BLaER1 (cell line): Measurements from ENCODE around the gene ARPC5L.

Experiments
- H3K27ac ChIP-seq: shearing (Covaris generic); formaldehyde crosslinking; 2 replicates; pipeline ENCODE4 v1.8.1; 2022
- H3K27me3 ChIP-seq: shearing (Covaris generic); formaldehyde crosslinking; 2 replicates; pipeline ENCODE4 v1.8.1; 2022
- H3K36me3 ChIP-seq: shearing (Covaris generic); formaldehyde crosslinking; 2 replicates; pipeline ENCODE4 v1.8.1; 2022
- H3K4me1 ChIP-seq: shearing (Covaris generic); formaldehyde crosslinking; 2 replicates; pipeline ENCODE4 v1.8.1; 2022
- H3K4me2 ChIP-seq: shearing (Covaris generic); formaldehyde crosslinking; 2 replicates; pipeline ENCODE4 v1.8.1; 2022
- H3K4me3 ChIP-seq: shearing (Covaris generic); formaldehyde crosslinking; 2 replicates; pipeline ENCODE4 v1.8.1; 2022
- H3K9ac ChIP-seq: shearing (Covaris generic); formaldehyde crosslinking; 2 replicates; pipeline ENCODE4 v1.8.1; 2022
- H3K9me3 ChIP-seq: shearing (Covaris generic); formaldehyde crosslinking; 2 replicates; pipeline ENCODE4 v1.8.1; 2022
- H4K20me1 ChIP-seq: shearing (Covaris generic); formaldehyde crosslinking; 2 replicates; pipeline ENCODE4 v1.8.1; 2022
- Cebpa-rat ChIP-seq: shearing (Covaris generic); IDR thresholded peaks from 2 replicates; pipeline ENCODE4 v1.8.1; 2022

Gene ARPC5L

GRCh38 chr9:124886866-124887492 lies 25.0 kb downstream of the ARPC5L start:
- Histone ChIP-seq H3K27me3 (no peaks in the 10 kb centered on the region), H3K4me2 (peak overlapping the region; percentile 88), H4K20me1 (no peaks in the 10 kb centered on the region), H3K9me3 (no peaks in the 10 kb centered on the region), H3K4me3 (0 out of 2 replicates have a peak overlapping the region, but pooled peaks have one; percentile 25), H3K36me3 (peaks cover 49% of the 10 kb centered on the region), H3K27ac (peak overlapping the region; percentile 80), H3K9ac (peak overlapping the region; percentile 36), H3K4me1 (peaks cover 69% of the 10 kb centered on the region)
- TF ChIP-seq Cebpa-rat: peak; percentile 97

DNA sequence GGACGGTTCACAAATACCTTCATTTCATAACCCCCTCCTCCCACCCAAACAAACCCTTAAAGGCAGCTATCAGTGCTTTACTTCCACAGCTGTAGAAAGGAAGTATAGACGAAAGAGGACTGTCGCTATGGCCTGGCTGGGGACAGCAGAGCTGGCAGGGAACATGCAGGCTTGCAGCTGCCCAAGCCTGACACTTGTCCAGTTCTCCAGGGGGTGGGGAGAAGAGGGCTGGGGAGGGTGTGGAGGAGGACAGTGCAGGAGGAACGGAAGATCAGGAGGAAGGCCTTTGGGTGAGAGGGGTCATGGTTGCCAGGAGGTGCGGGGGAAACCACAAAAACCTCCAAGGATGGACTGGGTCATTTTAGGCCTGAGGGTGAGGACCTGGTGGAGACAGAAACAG lies 25.9 kb downstream of the ARPC5L start:
- 0 out of 2 replicates have a peak overlapping the region, but pooled peaks have one; percentile 25 for H3K4me3 ChIP-seq
- H3K4me1 ChIP-seq: peaks cover 60% of the 10 kb centered on the region
- H3K36me3 ChIP-seq: peaks cover 49% of the 10 kb centered on the region
- no peaks in the 10 kb centered on the region for H4K20me1 ChIP-seq
- H3K27me3 ChIP-seq: no peaks in the 10 kb centered on the region
- peak overlapping the region; percentile 36 for H3K9ac ChIP-seq
- peak overlapping the region; percentile 88 for H3K4me2 ChIP-seq
- TF ChIP-seq Cebpa-rat: no peak
- H3K9me3 ChIP-seq: no peaks in the 10 kb centered on the region
- H3K27ac ChIP-seq: peak overlapping the region; percentile 80

DNA sequence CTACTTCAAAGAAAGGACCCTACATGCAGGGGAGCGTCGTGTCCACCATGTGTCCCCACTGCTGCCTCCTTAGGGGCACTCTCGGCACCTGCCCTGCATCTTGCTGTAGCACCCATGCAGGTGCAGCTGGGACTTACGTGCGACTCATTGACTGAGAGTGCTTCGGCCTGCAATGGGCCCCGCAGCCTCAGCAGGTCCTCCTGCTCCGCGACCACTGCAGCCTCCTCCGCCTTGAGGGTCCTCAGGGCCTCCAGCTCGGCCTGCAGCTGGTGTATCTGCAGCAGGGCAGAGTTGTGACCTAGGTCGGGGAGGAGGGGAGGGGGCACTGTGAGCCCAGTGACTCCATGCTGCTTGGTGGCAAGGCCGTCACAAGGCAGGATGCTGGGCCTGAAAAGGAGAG lies 27.1 kb downstream of the ARPC5L start:
- Histone ChIP-seq H3K27me3 (no peaks in the 10 kb centered on the region), H3K9ac (no peak overlapping the region), H3K4me3 (no peak overlapping the region), H4K20me1 (no peaks in the 10 kb centered on the region), H3K4me1 (peaks cover 49% of the 10 kb centered on the region), H3K9me3 (no peaks in the 10 kb centered on the region), H3K4me2 (no peak overlapping the region), H3K27ac (no peak overlapping the region), H3K36me3 (peaks cover 57% of the 10 kb centered on the region)
- no peak for TF ChIP-seq Cebpa-rat

DNA sequence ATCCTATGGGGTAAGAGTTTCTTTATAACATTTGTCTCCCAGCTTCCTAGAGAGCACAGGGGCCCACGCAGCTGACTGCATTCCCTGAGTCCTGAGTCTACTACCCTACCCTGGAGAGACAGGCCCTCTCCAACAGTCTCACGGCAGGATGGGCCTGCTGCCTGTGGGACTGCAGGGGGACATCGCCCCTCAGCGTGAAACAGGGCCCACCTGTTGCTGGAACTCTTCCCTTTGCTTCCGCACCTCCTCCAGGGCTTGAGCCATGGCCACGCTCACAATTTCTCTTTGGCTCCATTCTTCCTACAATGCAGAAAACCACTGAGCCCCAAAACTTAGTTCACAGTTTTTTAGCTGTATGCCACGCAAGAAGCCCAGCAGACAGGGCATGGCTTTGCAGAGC lies 28.2 kb downstream of the ARPC5L start:
- peaks cover 60% of the 10 kb centered on the region for H3K36me3 ChIP-seq
- no peaks in the 10 kb centered on the region for H3K9me3 ChIP-seq
- no peaks in the 10 kb centered on the region for H4K20me1 ChIP-seq
- H3K4me2 ChIP-seq: no peak overlapping the region
- no peak overlapping the region for H3K9ac ChIP-seq
- no peak for TF ChIP-seq Cebpa-rat
- H3K4me3 ChIP-seq: no peak overlapping the region
- no peak overlapping the region for H3K27ac ChIP-seq
- H3K4me1 ChIP-seq: peaks cover 50% of the 10 kb centered on the region
- no peaks in the 10 kb centered on the region for H3K27me3 ChIP-seq

- Histone ChIP-seq H3K9me3 (no peaks in the 10 kb centered on the region), H3K27ac (no peak overlapping the region), H3K4me1 (peaks cover 12% of the 10 kb centered on the region), H3K36me3 (peaks cover 60% of the 10 kb centered on the region), H3K9ac (no peak overlapping the region), H3K4me3 (no peak overlapping the region), H4K20me1 (no peaks in the 10 kb centered on the region), H3K4me2 (peak overlapping the region; percentile 11; the same call in 1 of the 2 replicates), H3K27me3 (no peaks in the 10 kb centered on the region)
- no peak for TF ChIP-seq Cebpa-rat
These were observed 32.3 kb downstream of the ARPC5L start for GRCh38 chr9:124894035-124894740.

- Histone ChIP-seq H4K20me1 (no peaks in the 10 kb centered on the region), H3K27me3 (no peaks in the 10 kb centered on the region), H3K27ac (peak overlapping the region; percentile 10; the same call in 1 of the 2 replicates), H3K4me1 (peaks cover 11% of the 10 kb centered on the region; the same call in 1 of the 2 replicates), H3K9ac (no peak overlapping the region), H3K36me3 (peaks cover 60% of the 10 kb centered on the region), H3K4me2 (peak overlapping the region; percentile 13), H3K9me3 (no peaks in the 10 kb centered on the region), H3K4me3 (no peak overlapping the region)
- no peak for TF ChIP-seq Cebpa-rat
These were observed 32.8 kb downstream of the ARPC5L start for GRCh38 chr9:124894741-124895170.

GRCh38 chr9:124897570-124898460 lies 35.9 kb downstream of the ARPC5L start:
- TF ChIP-seq Cebpa-rat: no peak
- H3K36me3 ChIP-seq: peaks cover 55% of the 10 kb centered on the region
- no peaks in the 10 kb centered on the region for H3K27me3 ChIP-seq
- H3K4me3 ChIP-seq: no peak overlapping the region
- H3K4me2 ChIP-seq: no peak overlapping the region
- peaks cover 11% of the 10 kb centered on the region; the same call in 1 of the 2 replicates for H3K4me1 ChIP-seq
- no peak overlapping the region for H3K9ac ChIP-seq
- H4K20me1 ChIP-seq: no peaks in the 10 kb centered on the region
- no peaks in the 10 kb centered on the region for H3K9me3 ChIP-seq
- no peak overlapping the region for H3K27ac ChIP-seq

DNA sequence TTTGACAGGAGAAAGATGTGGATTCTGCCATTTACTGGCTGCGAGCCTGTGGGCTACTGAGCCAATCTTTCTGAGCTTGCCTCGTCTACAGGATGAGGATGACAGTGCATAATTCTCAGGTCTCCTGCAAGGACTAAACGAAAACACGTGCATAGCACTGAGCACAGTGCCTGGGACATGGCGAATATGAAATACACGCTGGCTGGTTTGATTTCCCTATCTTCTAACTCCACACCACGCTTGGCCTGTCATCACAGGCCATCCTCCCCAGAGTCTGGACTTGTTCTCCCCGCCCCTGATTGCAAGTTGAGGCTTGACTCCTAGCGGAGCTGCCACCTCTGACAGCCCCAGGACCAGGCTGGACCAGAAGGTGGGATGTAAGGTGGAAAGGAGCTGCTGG lies 37.9 kb downstream of the ARPC5L start:
- peaks cover 58% of the 10 kb centered on the region for H3K36me3 ChIP-seq
- no peak overlapping the region for H3K4me2 ChIP-seq
- TF ChIP-seq Cebpa-rat: no peak
- peaks cover 5% of the 10 kb centered on the region; the same call in 1 of the 2 replicates for H3K4me1 ChIP-seq
- H3K9ac ChIP-seq: no peak overlapping the region
- H4K20me1 ChIP-seq: no peaks in the 10 kb centered on the region
- no peaks in the 10 kb centered on the region for H3K9me3 ChIP-seq
- no peak overlapping the region for H3K4me3 ChIP-seq
- no peak overlapping the region for H3K27ac ChIP-seq
- no peaks in the 10 kb centered on the region for H3K27me3 ChIP-seq

GRCh38 chr9:124906966-124907365 lies 45.0 kb downstream of the ARPC5L start:
- no peak overlapping the region for H3K4me3 ChIP-seq
- H3K27ac ChIP-seq: no peak overlapping the region
- peaks cover 56% of the 10 kb centered on the region for H3K36me3 ChIP-seq
- H3K9me3 ChIP-seq: no peaks in the 10 kb centered on the region
- no peaks in the 10 kb centered on the region for H3K27me3 ChIP-seq
- H3K4me2 ChIP-seq: no peak overlapping the region
- no peak for TF ChIP-seq Cebpa-rat
- H3K9ac ChIP-seq: no peak overlapping the region
- no peaks in the 10 kb centered on the region for H3K4me1 ChIP-seq
- no peaks in the 10 kb centered on the region for H4K20me1 ChIP-seq
